ENCODE measurements around the gene TTYH2.
"Not testable (repeated sequence)": the region's sequence is repeated elsewhere in the genome, so short reads cannot be mapped to it uniquely, and the experiment has no call there.

TTYH2 gene

DNA sequence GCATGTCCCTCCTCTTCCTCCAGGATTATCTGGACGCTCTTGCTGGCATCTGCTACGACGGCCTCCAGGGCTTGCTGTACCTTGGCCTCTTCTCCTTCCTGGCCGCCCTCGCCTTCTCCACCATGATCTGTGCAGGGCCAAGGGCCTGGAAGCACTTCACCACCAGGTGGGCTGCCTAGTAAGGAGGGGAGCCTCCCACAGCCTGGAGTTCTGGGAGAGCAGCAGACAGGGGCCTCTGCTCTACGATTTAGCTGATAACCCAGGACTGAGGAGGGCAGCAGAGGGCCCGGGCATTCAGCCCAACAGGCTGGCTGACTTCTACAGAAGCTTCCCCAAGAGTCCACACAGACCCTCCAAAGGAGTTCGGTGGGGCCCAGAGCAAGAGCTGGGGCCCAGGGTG, 38.8 kb downstream of the TTYH2 start:
- FAIRE-seq (no peak), DNase-seq (ENCODE audit: insufficient read length, low spot score) (no peak)

- DNase-seq (ENCODE audit: insufficient read length, low spot score) (no peak), FAIRE-seq (no peak)
Measured at GRCh38 chr17:74253036-74253435, 39.7 kb downstream of the TTYH2 start.

DNA sequence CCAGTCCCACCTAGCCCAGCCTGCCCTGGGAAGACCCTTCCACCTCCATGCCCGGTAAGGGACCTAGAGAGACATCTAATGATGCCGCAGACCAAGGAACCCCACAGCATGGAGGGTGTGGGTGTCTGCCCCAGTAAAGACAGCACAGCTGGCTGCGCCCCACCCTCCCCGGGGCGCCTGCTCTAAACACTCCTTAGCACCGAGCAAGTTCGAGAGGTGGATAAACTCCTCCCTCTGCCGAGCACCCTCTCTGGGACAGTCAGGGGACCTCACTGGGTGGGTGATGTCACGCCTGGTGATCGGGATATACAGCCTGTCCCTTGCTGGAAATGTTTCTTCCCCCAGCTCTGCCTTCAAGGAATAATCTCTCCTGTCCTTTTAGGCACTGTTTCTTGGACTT, 43.9 kb downstream of the TTYH2 start:
- no peak for FAIRE-seq

DNA sequence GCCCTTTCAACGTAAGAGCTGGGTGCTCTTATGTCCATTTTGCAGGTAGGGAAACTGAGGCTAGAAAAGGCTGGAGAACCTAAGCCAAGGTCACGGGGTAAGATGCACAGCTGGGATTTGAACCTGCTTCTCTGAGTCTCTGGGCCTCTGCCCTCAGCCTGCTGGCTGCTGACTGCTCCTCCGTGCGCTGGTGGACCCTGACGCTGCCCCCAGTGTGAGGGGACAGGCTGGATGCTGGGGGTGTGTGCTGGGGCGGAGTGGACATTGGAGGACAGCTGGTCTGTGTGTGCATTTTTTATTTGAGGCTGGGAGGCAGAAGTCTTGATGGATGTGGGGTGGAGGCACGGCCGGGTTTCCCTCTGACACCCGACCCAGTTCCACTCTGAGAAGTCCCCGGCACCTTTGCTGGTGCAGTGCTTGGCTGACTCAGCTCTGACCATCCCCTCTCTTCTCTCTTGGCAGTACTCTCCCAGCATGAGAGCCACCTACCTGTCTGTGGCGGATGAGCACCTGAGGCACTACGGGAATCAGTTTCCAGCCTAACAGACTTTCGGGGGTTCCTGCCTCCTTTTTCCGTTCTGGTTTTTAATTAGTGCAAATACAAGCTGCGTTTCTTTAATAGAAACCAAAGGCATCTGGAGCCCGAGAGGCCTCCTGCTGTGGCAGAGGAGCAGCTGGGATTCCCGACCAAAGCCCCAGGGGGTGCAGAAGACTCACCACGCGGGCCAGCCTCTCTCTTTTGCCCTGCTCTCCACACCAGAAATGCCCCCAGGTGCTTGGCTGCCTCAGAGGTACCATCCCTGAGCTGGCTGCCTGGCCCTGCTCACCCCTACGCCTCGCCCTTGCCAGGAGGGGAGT, 46.5 kb downstream of the TTYH2 start:
- FAIRE-seq: no peak
- no peak for DNase-seq (ENCODE audit: insufficient read length, low spot score)

More for the DNA sequence above, 43.9 kb downstream of the TTYH2 start:
- DNase-seq (ENCODE audit: insufficient read length, low spot score): no peak

- FAIRE-seq (no peak), DNase-seq (ENCODE audit: insufficient read length, low spot score) (no peak)
Measured at GRCh38 chr17:74260525-74260850, 47.1 kb downstream of the TTYH2 start.

DNA sequence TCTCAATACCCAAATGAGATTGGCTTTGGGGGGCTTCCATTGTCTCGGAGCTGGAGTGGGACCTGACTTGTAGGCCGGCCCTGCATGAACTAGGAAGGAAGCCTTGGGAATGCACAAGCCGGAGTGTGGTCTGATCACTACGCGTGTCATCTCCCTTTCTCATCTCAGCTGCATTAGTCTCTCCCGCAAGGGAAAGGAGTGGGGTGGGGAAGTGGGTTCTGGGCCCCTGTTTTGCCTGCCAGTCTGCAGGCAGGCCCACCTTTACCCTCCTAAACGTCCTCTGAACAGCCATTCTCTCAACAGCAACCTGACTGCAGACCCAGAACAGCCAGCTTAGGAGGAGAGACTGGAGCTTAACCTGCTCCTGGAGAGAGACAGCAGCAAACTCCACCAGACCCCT, 49.2 kb downstream of the TTYH2 start:
- FAIRE-seq (no peak), DNase-seq (ENCODE audit: insufficient read length, low spot score) (no peak)

DNA sequence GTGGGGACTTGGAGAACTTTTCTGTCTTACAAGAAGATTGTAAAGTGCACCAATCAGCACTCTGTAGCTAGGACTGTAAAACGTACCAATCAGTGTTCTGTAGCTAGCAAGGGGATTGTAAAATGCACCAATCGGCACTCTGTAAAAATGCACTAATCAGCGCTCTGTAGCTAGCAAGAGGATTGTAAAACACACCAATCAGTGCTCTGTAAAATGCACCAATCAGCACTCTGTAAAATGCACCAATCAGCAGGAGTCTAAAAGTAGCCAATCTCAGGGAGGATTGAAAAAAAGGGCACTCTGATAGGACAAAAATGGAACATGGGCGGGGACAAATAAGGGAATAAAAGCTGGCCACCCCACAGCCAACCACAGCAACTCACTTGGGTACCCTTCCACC, 53.7 kb downstream of the TTYH2 start:
- DNase-seq (ENCODE audit: insufficient read length, low spot score); FAIRE-seq: not testable (repeated sequence)

DNA sequence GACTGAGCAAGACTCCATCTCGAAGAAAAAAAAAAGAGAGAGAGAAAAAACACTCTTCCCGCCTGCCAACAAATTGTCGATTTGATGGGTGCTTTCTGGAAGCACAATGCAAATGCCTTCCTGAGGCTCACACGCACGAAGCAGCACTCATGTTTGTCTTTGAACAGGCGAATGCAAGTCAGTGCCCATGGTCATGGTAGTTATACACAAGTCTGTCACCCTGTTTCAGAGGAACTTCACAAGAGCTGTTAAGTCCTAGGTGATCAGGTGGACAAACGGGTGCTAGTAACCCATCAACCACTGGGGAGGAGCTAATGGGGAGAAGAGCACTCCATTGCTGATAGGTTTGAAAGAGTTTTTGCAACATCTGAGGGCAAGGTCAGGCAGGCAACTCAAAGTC, 54.2 kb downstream of the TTYH2 start:
- FAIRE-seq: no peak

DNA sequence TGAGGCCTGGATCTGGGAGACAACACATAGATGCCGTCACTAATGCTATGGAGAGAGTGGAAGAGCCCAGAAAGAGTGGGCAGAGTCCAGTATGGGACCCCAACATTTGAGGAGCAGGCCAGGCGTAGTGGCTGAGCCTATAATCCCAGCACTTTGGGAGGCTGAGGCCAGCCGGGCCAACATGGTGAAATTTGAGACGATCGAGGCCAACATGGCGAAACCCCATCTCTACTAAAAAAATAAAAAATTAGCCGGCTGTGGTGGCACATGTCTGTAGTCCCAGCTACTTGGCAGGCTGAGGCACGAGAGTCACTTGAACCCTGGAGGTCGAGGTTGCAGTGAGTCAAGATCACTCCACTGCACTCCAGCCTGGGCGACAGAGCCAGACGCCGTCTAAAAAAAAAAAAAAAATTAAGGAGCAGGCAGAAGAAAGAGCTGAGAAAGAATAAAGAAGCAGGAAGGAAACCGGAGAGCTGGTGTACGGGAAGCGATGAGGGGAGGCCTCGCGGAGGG, 54.7 kb downstream of the TTYH2 start:
- no peak for DNase-seq (ENCODE audit: insufficient read length, low spot score)
- FAIRE-seq: no peak

More for the DNA sequence above, 54.2 kb downstream of the TTYH2 start:
- no peak for DNase-seq (ENCODE audit: insufficient read length, low spot score)

GRCh38 chr17:74268558-74268957, 55.2 kb downstream of the TTYH2 start:
- DNase-seq (ENCODE audit: insufficient read length, low spot score) (no peak), FAIRE-seq (no peak)

DNA sequence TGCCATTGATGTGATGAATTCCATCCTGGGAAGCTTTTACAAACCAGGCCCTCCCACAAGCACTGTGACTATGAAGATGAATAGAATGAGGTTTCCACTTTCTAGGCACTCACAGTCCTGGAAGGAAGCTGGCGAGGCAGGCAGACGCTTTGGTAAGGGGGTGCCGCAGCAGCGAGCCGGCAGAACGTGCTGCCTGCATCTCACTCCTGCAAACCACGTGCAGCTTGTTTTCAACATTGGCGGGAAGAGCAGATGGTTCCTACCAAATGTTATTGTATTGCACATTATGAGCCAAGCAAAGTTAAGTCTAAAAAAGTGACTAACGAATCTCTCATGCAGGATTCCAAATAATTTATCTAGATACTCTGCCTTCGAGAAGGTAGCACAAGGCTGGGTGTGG, 57.0 kb downstream of the TTYH2 start:
- no peak for DNase-seq (ENCODE audit: insufficient read length, low spot score)
- FAIRE-seq: no peak

GRCh38 chr17:74271281-74271680, 57.9 kb downstream of the TTYH2 start:
- FAIRE-seq: no peak
- DNase-seq (ENCODE audit: insufficient read length, low spot score): no peak

- FAIRE-seq (no peak), DNase-seq (ENCODE audit: insufficient read length, low spot score) (no peak)
Measured at GRCh38 chr17:74271901-74272561, 58.7 kb downstream of the TTYH2 start.

DNA sequence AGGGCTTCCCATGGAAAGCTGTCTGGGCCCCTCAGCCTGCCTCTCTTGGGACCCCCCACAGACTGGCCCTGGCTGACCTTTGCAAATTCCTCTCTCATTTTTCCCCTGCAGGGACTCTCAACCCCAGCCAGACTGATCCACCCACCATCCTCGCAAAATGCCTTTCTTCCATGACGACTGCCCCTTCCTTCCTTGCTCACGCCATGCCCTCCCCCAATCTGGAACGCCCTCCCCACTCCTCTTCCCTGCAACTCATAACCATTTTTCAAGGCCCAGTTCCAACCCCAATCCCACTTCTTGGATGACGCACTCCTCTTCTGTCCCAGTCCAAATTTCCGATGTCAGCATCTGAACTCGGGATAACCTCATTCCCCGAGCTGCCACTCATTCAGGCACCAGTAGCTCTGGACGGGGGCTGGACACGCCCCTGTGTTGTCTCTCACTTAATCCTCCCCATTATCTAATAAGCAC, 59.4 kb downstream of the TTYH2 start:
- FAIRE-seq: no peak

DNA sequence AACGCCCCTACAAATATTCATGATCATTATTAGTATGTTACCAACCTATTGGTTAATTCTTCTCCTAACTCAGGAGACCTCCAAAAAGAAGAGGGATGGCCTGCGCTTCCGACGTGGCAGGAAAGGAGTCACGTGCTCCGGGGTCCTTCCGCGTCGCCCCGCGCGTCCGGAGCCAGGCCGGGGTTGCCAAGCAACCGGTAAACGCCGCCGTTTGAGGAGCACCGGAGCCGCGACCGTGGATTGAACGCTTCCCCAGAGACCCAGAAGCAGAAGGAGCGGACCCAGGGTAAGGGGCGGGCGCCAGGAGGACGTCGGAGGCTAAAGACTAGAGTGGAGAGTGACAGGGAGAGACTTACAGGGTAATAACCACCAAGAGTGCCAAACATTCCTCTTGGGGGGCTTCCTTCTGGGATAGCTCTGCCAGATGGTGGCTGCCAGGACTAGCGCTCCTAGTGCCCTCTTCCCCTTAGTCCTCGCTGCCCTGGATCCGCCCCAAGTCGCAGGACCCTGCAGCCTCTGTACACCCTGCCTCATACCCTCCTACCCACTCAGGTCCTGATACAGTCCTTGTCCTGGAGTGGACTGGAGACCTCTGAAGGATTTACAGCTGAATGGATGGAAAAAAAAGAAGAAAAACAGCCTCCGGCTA, 60.8 kb downstream of the TTYH2 start, which contains the start of gene DNAI2:
TSS of gene DNAI2 (plus strand) at position 175 of the 649 bp plus-strand sequence. CDS start 7,584 bp downstream, outside the sequence.
- DNase-seq (ENCODE audit: insufficient read length, low spot score): no peak
- no peak for FAIRE-seq

More for the DNA sequence above, 59.4 kb downstream of the TTYH2 start:
- no peak for DNase-seq (ENCODE audit: insufficient read length, low spot score)

- no peak for DNase-seq (ENCODE audit: insufficient read length, low spot score)
- FAIRE-seq: no peak
Measured at GRCh38 chr17:74274709-74275340, 61.5 kb downstream of the TTYH2 start.

DNA sequence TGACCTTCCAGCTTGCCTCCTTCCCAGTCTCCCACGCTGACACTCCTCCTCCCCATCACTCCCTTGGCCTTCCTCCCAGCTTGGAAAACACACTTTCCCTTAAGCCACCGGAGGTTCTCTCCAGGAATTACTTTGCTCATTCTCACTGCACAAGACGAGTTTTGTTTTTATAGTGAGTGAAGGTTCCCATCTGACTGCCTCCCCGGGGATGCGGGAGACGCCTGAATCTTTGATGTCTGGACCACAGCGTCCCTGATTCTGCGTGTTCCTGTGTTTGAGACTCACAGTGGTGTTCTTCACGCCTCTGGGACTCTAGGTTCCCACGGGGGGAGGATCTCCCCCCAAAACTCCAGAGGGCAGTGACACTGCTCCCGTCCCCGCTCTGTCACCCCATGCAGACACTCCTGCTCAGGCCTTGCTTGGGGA, 62.7 kb downstream of the TTYH2 start:
- DNase-seq (ENCODE audit: insufficient read length, low spot score) (no peak), FAIRE-seq (no peak)

- DNase-seq (ENCODE audit: insufficient read length, low spot score) (no peak), FAIRE-seq (no peak)
Measured at GRCh38 chr17:74276541-74277009, 63.2 kb downstream of the TTYH2 start.

GRCh38 chr17:74277935-74278334, 64.6 kb downstream of the TTYH2 start:
- FAIRE-seq: no peak
- no peak for DNase-seq (ENCODE audit: insufficient read length, low spot score)

GRCh38 chr17:74279617-74280016, 66.2 kb downstream of the TTYH2 start:
- FAIRE-seq; DNase-seq (ENCODE audit: insufficient read length, low spot score): not testable (repeated sequence)

Data from HTR-8/SVneo (cell line).